ENCODE measurements around the gene EXD3. TPM values are rescaled to one million over a fixed set of nuclear protein-coding genes. Genes with fewer than 3 reads are reported as not detected.

EXD3 gene
- total and polyA plus RNA-seq, 2 of the 13 experiments (the other 11 are each of a cell fraction or from before 2014, with no cell fraction given): 2.7 to 4.8 TPM

DNA sequence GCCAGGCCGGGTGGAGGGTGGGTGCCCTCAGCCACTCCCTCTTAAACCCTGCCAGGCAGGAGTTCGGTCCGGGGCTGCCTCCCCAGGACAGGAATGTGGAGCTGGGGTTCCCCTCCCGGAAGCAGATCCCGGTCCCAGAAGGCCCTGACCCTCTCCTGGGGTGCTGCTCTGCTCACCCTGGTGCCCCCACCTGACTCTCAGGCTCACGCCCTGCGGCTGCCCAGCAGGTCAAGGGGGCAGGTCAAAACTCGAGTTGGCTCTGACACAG lies 117.2 kb downstream of the EXD3 start (continued):
- TF ChIP-seq ZNF34 (CRISPR knock-in tag; IDR thresholded peaks at IDR 0.05; ENCODE audit: borderline replicate concordance): no peak
- no peak for TF ChIP-seq ZNF547 (CRISPR knock-in tag; IDR thresholded peaks at IDR 0.05)

DNA sequence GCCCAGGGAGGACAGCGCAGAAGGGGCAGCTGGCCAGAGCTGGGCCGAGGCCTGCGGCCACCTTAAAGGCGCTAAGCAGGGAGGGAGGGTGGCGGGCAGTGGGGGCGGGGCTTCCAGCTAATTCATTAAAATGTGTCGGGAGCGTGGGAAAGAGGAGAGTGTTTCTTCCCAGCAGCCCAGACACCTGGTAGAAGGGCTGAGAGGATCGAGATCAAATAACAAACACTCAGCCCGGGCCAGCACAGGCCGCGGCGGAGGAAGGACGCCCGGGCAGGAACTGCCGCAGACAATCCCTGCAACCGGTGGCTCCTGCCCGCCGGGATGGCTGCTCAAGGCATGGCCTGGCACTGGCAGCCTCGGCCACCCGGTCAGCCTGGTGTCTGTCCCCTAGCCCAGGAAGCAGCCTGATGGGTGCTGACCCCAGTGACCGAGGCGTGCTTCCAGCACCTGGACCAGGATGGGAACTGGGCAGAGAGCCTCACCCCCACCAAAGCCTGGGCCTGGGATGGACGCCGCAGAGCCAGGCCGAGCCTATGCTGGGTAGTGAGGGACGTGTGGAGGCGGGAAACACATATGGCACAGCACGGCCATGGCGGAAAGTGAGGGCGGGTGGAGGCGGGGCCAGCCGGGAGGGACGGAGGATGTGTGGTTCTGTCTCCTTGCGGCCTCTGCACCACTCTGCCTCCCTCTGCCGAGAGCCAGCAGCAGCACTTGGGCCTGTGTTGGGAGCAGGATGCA lies 117.7 kb downstream of the EXD3 start:
- in situ Hi-C loops (cut with HindIII; ENCODE audit: extremely low pct_ligation_motif_present, low pct_unique_long_range_greater_than_20kb) (no loop called here), intact Hi-C loops (cut with micrococcal nuclease; ENCODE audit: unreplicated experiment) (loop anchor here (10.0 kb wide), 1 partner anchor 100 kb away; no protein-coding TSS in a partner anchor)
- no peak for FAIRE-seq
- Histone ChIP-seq H3K9me3 (ENCODE audit: low read length) (no peaks in the 10 kb centered on the region), H3K9ac (ENCODE audit: insufficient read depth, low read depth, low read length) (no peak overlapping the region), H3K4me3 (replicated peaks in 1 of 3; ENCODE audit: insufficient read depth in 1 of 3, low read depth in 2 of 3, low read length in 3 of 3) (peak overlapping the region in 1 of 3 experiments; percentile 28; a peak in 1 of 6 replicates), H3K4me1 (ENCODE audit: insufficient read depth, low read length) (peaks cover 55% of the 10 kb centered on the region), H3K79me2 (ENCODE audit: insufficient read depth, low read length) (no peaks in the 10 kb centered on the region), H3K4me2 (ENCODE audit: low read depth, low read length) (peak overlapping the region; percentile 49), H3K27me3 (ENCODE audit: control insufficient read depth in 1 of 2, insufficient read depth in 2 of 2, low read length in 2 of 2) (peaks cover 17 to 71% of the 10 kb centered on the region in 2 experiments), H3K36me3 (replicated peaks in 1 of 2; ENCODE audit: control insufficient read depth in 1 of 2, insufficient read depth in 2 of 2, low read length in 2 of 2) (no peaks in the 10 kb centered on the region), H4K20me1 (ENCODE audit: insufficient read depth, low read length) (no peaks in the 10 kb centered on the region), H3K27ac (ENCODE audit: extremely low read length, insufficient read depth, low read length) (no peak overlapping the region), H2AFZ (ENCODE audit: low read length) (no peak overlapping the region)
- POLR2A ChIA-PET: no interaction called here
- ATAC-seq: peak; percentile 55
- 65% methylated on average over 11 of the region's 36 CpGs for WGBS (ENCODE audit: low lambda C conversion rate)
- no TSS peak for BruUV-seq (replicated peaks)
- CTCF ChIA-PET (ENCODE audit: low intra/inter-chr PET ratio, low total read pairs): no interaction called here
- DNase-seq (ENCODE audit: low spot score): no peak
- TF ChIP-seq ELF1 (CRISPR knock-in tag; IDR thresholded peaks at IDR 0.05) (no peak), SOX6 (IDR thresholded peaks at IDR 0.05) (no peak), SOX6 (CRISPR knock-in tag; IDR thresholded peaks at IDR 0.05) (no peak), KAT8 (CRISPR knock-in tag; IDR thresholded peaks at IDR 0.05) (no peak), NAIF1 (CRISPR knock-in tag; IDR thresholded peaks at IDR 0.05; ENCODE audit: borderline replicate concordance) (no peak), ZBTB8A (CRISPR knock-in tag; IDR thresholded peaks at IDR 0.05; ENCODE audit: borderline replicate concordance, low read depth) (no peak), TEAD3 (CRISPR knock-in tag; optimal IDR thresholded peaks at IDR 0.05; ENCODE audit: borderline replicate concordance) (no peak), PHF21A (CRISPR knock-in tag; IDR thresholded peaks at IDR 0.05) (0 out of 2 replicates have a peak, but pooled peaks have one; percentile 17)
- TF ChIP-seq, protein P1, sequence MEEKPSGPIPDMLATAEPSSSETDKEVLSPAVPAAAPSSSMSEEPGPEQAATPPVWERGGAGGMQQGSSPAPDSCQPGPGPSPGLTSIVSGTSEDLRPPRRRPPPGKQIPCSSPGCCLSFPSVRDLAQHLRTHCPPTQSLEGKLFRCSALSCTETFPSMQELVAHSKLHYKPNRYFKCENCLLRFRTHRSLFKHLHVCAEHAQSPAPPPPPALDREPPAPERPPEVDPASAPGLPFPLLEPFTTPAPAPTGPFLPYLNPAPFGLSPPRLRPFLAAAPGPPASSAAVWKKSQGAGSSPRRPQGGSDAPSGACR (CRISPR knock-in tag; IDR thresholded peaks at IDR 0.05): no peak
- TF ChIP-seq, protein P2, sequence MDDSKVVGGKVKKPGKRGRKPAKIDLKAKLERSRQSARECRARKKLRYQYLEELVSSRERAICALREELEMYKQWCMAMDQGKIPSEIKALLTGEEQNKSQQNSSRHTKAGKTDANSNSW (CRISPR knock-in tag; IDR thresholded peaks at IDR 0.05; ENCODE audit: borderline replicate concordance): no peak
- TF ChIP-seq, protein P3, sequence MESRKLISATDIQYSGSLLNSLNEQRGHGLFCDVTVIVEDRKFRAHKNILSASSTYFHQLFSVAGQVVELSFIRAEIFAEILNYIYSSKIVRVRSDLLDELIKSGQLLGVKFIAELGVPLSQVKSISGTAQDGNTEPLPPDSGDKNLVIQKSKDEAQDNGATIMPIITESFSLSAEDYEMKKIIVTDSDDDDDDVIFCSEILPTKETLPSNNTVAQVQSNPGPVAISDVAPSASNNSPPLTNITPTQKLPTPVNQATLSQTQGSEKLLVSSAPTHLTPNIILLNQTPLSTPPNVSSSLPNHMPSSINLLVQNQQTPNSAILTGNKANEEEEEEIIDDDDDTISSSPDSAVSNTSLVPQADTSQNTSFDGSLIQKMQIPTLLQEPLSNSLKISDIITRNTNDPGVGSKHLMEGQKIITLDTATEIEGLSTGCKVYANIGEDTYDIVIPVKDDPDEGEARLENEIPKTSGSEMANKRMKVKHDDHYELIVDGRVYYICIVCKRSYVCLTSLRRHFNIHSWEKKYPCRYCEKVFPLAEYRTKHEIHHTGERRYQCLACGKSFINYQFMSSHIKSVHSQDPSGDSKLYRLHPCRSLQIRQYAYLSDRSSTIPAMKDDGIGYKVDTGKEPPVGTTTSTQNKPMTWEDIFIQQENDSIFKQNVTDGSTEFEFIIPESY (CRISPR knock-in tag; IDR thresholded peaks at IDR 0.05): peak; percentile 88
- TF ChIP-seq, protein P4, sequence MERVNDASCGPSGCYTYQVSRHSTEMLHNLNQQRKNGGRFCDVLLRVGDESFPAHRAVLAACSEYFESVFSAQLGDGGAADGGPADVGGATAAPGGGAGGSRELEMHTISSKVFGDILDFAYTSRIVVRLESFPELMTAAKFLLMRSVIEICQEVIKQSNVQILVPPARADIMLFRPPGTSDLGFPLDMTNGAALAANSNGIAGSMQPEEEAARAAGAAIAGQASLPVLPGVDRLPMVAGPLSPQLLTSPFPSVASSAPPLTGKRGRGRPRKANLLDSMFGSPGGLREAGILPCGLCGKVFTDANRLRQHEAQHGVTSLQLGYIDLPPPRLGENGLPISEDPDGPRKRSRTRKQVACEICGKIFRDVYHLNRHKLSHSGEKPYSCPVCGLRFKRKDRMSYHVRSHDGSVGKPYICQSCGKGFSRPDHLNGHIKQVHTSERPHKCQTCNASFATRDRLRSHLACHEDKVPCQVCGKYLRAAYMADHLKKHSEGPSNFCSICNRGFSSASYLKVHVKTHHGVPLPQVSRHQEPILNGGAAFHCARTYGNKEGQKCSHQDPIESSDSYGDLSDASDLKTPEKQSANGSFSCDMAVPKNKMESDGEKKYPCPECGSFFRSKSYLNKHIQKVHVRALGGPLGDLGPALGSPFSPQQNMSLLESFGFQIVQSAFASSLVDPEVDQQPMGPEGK (CRISPR knock-in tag; IDR thresholded peaks at IDR 0.05): no peak
- TF ChIP-seq, protein P5, sequence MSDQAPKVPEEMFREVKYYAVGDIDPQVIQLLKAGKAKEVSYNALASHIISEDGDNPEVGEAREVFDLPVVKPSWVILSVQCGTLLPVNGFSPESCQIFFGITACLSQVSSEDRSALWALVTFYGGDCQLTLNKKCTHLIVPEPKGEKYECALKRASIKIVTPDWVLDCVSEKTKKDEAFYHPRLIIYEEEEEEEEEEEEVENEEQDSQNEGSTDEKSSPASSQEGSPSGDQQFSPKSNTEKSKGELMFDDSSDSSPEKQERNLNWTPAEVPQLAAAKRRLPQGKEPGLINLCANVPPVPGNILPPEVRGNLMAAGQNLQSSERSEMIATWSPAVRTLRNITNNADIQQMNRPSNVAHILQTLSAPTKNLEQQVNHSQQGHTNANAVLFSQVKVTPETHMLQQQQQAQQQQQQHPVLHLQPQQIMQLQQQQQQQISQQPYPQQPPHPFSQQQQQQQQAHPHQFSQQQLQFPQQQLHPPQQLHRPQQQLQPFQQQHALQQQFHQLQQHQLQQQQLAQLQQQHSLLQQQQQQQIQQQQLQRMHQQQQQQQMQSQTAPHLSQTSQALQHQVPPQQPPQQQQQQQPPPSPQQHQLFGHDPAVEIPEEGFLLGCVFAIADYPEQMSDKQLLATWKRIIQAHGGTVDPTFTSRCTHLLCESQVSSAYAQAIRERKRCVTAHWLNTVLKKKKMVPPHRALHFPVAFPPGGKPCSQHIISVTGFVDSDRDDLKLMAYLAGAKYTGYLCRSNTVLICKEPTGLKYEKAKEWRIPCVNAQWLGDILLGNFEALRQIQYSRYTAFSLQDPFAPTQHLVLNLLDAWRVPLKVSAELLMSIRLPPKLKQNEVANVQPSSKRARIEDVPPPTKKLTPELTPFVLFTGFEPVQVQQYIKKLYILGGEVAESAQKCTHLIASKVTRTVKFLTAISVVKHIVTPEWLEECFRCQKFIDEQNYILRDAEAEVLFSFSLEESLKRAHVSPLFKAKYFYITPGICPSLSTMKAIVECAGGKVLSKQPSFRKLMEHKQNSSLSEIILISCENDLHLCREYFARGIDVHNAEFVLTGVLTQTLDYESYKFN (CRISPR knock-in tag; conservative IDR thresholded peaks at IDR 0.05): no peak
